Parathyroid adenoma (tissue), 2 donors: Measurements from ENCODE around the gene GPC6.

Experiments used
- H2AFZ ChIP-seq: fragments of 300-600 bp; sonication (generic); one replicate; pipeline ENCODE4 v1.7.0; 2017; ENCODE audit warnings: antibody characterized with exemption, mild to moderate bottlenecking
- H3K27ac ChIP-seq: fragments of 300-600 bp; sonication (generic); one replicate; pipeline ENCODE4 v1.7.0; 2017
- H3K27me3 ChIP-seq: fragments of 300-600 bp; sonication (generic); one replicate; pipeline ENCODE4 v1.7.0; 2017; ENCODE audit warnings: low read length; ENCODE audit not compliant: control insufficient read depth, insufficient read depth
- H3K36me3 ChIP-seq: fragments of 300-600 bp; sonication (generic); one replicate; pipeline ENCODE4 v1.7.0; 2017; ENCODE audit warnings: low read length; ENCODE audit not compliant: control insufficient read depth, insufficient read depth
- H3K4me1 ChIP-seq: fragments of 300-600 bp; sonication (generic); one replicate; pipeline ENCODE4 v1.7.0; 2017; ENCODE audit warnings: control low read depth
- H3K4me2 ChIP-seq: fragments of 300-600 bp; sonication (generic); one replicate; pipeline ENCODE4 v1.7.0; 2017; ENCODE audit warnings: low read length
- H3K4me3 ChIP-seq: fragments of 300-600 bp; sonication (generic); one replicate; pipeline ENCODE4 v1.7.0; 2017; ENCODE audit warnings: low read depth, low read length
- H3K79me2 ChIP-seq: fragments of 300-600 bp; sonication (generic); one replicate; pipeline ENCODE4 v1.7.0; 2017; ENCODE audit warnings: control low read depth
- H3K9ac ChIP-seq: fragments of 300-600 bp; sonication (generic); one replicate; pipeline ENCODE4 v1.7.0; 2017; ENCODE audit warnings: mild to moderate bottlenecking
- H3K9me3 ChIP-seq: fragments of 300-600 bp; sonication (generic); one replicate; pipeline ENCODE4 v1.7.0; 2017; ENCODE audit warnings: low read length; ENCODE audit not compliant: control insufficient read depth
- CTCF ChIP-seq: fragments of 300-600 bp; sonication (generic); IDR thresholded peaks from one replicate; pipeline ENCODE4 v1.7.0; 2017; ENCODE audit warnings: antibody characterized with exemption, mild to moderate bottlenecking
- donor health status: primary hyperparathyroidism.

Gene GPC6

DNA sequence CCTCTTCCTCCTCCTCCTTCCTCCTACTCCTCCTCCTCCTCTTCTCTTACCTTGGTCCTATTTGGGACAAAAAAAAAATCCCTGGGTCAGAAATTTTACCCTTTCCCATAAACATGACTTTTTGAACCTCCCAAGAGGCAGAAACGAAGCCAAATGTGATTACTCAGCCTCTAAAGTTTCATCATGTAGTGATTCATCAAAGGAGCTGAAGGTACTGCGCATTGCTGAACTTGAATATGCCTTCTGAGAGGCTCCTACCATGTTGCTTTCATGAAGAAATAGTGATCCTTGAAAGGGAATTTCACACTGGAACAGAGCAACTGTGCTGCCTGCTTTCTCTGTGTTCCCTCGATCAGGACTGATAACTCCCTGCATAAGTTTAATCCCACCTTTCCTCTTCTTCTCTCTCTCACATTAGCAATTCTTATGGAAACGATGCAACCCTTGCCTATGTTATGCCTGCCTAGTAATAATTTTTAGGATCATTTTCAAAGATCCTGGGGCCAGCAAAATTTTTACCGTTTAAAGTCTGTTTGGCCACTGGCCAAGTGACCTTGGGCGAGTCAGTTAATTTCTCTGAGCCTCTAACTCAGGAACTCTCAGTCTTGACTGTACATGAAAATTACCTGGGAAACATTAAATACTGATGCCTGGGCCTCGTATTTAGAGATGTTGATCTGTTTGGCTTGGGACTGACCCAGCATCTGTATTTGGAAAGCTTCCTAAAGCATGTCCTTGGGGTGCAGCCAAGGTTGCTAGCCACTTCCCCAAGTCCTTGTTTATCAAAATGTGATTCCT lies 1103.3 kb downstream of the GPC6 start:
- Histone ChIP-seq H2AFZ (no peak overlapping the region), H3K4me1 (no peaks in the 10 kb centered on the region), H3K9me3 (no peaks in the 10 kb centered on the region), H3K79me2 (no peaks in the 10 kb centered on the region), H3K36me3 (no peaks in the 10 kb centered on the region), H3K27me3 (no peaks in the 10 kb centered on the region), H3K4me2 (no peak overlapping the region), H3K4me3 (no peak overlapping the region), H3K27ac (no peak overlapping the region), H3K9ac (no peak overlapping the region)
- TF ChIP-seq CTCF, result no peak

DNA sequence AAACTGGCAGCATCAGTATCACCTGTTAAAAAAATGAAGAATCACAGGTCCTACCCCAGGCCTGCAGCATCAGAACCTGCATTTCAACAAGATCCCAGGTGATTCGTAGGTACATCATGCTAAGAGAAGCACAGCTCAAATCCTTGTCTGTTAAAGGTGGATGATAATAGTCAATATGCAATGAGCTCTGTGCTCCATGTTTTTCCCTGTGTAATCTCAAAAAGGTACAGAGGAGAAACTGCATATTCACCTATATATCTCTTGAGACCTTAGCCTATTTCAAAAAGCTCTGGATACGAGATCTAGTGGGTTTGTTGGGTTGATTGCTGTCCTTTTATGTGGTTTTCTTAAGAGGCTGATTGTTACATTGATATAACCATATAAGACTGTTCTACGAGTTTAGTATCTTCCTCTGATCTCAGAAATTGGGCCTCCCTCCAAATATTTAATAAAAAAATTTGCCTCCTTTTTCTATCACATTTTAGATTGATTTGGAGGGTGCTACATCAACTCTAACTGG lies 1104.0 kb downstream of the GPC6 start:
- TF ChIP-seq CTCF, result no peak
- no peak overlapping the region for H3K4me2 ChIP-seq
- H3K4me1 ChIP-seq, result no peaks in the 10 kb centered on the region
- no peaks in the 10 kb centered on the region for H3K79me2 ChIP-seq
- no peak overlapping the region for H3K9ac ChIP-seq
- H3K36me3 ChIP-seq, result no peaks in the 10 kb centered on the region
- no peak overlapping the region for H3K4me3 ChIP-seq
- H3K27ac ChIP-seq, result no peak overlapping the region
- H3K27me3 ChIP-seq, result no peaks in the 10 kb centered on the region
- no peak overlapping the region for H2AFZ ChIP-seq
- no peaks in the 10 kb centered on the region for H3K9me3 ChIP-seq

GRCh38 chr13:94331281-94331680 lies 1104.7 kb downstream of the GPC6 start:
- no peaks in the 10 kb centered on the region for H3K79me2 ChIP-seq
- H2AFZ ChIP-seq, result no peak overlapping the region
- no peaks in the 10 kb centered on the region for H3K9me3 ChIP-seq
- H3K4me1 ChIP-seq, result no peaks in the 10 kb centered on the region
- H3K27ac ChIP-seq, result no peak overlapping the region
- TF ChIP-seq CTCF, result no peak
- no peak overlapping the region for H3K9ac ChIP-seq
- H3K27me3 ChIP-seq, result no peaks in the 10 kb centered on the region
- no peak overlapping the region for H3K4me2 ChIP-seq
- no peaks in the 10 kb centered on the region for H3K36me3 ChIP-seq
- no peak overlapping the region for H3K4me3 ChIP-seq

DNA sequence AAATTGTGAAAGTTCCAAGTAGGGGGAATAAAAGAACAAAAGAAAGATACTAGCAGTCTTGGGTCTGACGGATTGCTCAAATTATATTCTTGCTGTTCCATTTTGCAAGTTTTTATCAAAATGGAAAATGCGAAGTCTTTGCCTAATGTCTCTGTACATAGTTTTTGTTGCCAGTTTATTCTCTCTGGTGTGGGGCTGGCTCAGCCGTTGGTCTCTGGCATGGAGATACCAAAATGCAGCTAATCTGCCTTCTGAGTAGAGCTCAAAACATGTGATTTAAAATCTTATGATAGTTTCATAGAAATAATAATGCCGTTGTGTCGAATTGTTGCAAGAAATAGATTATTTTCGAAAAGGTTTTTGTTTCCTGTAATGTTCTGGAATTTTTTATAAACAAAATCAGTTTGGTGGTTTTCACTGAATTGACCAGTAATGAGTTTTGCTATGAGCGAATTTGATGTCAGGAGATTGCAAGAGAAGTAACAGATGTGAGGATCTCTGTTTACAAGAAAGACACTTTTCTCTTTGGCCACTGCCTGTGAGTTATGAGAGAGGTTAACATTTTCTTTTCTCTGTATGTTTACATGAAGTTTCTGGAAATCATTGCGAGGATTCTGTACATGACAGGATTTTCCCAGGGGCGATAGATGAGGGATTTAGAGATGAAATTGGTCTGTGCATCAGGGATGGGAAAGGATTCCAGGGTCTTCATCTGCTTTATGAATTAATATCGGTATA lies 1105.9 kb downstream of the GPC6 start:
- no peak overlapping the region for H2AFZ ChIP-seq
- no peak overlapping the region for H3K4me2 ChIP-seq
- H3K36me3 ChIP-seq, result no peaks in the 10 kb centered on the region
- H3K9me3 ChIP-seq, result no peaks in the 10 kb centered on the region
- H3K79me2 ChIP-seq, result no peaks in the 10 kb centered on the region
- no peaks in the 10 kb centered on the region for H3K4me1 ChIP-seq
- H3K27me3 ChIP-seq, result no peaks in the 10 kb centered on the region
- H3K9ac ChIP-seq, result no peak overlapping the region
- H3K27ac ChIP-seq, result no peak overlapping the region
- H3K4me3 ChIP-seq, result no peak overlapping the region
- TF ChIP-seq CTCF, result no peak
